Measurements from ENCODE around the gene GATB.

GRCh38 chr4:151669990-151670389, 90.8 kb downstream of the GATB start:
- no peak for TF ChIP-seq FOS (IDR thresholded peaks at IDR 0.05; ENCODE audit: low read depth, low read length)
- TF ChIP-seq CTCF (conservative IDR thresholded peaks at IDR 0.05; ENCODE audit: low read depth, low read length), result no peak
- no peak for TF ChIP-seq MXI1 (IDR thresholded peaks at IDR 0.05; ENCODE audit: borderline replicate concordance, low read depth, low read length)
- no peak for TF ChIP-seq MAZ (IDR thresholded peaks at IDR 0.05; ENCODE audit: borderline replicate concordance, low read depth, low read length)
- TF ChIP-seq BHLHE40 (IDR thresholded peaks at IDR 0.05; ENCODE audit: low read depth, low read length), result no peak
- TF ChIP-seq RFX5 (IDR thresholded peaks at IDR 0.05; ENCODE audit: low read depth, low read length), result no peak
- no peak for TF ChIP-seq SMC3 (IDR thresholded peaks at IDR 0.05; ENCODE audit: low read depth, low read length)
- no peak for TF ChIP-seq CHD1 (IDR thresholded peaks at IDR 0.05; ENCODE audit: low read depth, low read length)
- TF ChIP-seq POLR2A (IDR thresholded peaks at IDR 0.05; ENCODE audit: low read depth, low read length), result no peak

Measured in IMR-90 (cell line).